GM10248 (cell line): ENCODE results near the gene SPC24.
"Not testable (repeated sequence)": the region's sequence is repeated elsewhere in the genome, so short reads cannot be mapped to it uniquely, and the experiment has no call there.

Experiments
- CTCF ChIA-PET: fragments of 300-600 bp; sonication (Branson Sonifier 250); formaldehyde crosslinking; extraction: SDS; loops from one replicate; lab custom pipeline; 2021; ENCODE audit warnings: antibody characterized with exemption; lab: Yijun Ruan, JAX
- POLR2A ChIA-PET: fragments of 350-650 bp; sonication (Branson Sonifier 250); formaldehyde crosslinking; extraction: SDS; loops from one replicate; lab custom pipeline; 2020; ENCODE audit warnings: antibody characterized with exemption; lab: Yijun Ruan, JAX
- DNase-seq: peaks from one replicate; pipeline ENCODE4 v3.0.0; 2012; ENCODE audit errors: extremely low spot score
- CTCF ChIP-seq: IDR thresholded peaks from 2 replicates; pipeline ENCODE4 v1.5.1; 2012; ENCODE audit warnings: mild to moderate bottlenecking, low read depth; ENCODE audit errors: extremely low read depth, missing control alignments, control extremely low read depth

SPC24 gene

DNA sequence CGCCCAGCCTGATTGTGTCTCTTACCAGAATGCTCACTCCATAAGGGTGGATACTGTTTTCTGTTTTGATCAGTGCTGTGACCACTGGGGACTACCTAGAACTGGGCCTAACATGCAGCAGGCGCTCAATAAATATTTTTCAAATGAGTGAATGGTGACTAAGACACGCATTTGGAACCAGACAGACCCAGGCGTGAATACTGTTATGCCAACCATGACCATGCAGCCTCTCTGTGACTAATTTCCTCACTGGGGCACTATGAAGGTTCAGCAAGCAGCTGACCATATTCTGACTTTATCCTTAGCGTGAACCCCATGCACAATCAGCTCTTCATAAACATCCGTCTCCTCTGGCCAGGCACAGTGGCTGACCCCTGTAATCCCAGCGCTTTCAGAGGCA is 13.0 kb upstream of the SPC24 start:
- ChIA-PET CTCF (interaction anchor here (1.5 to 1.6 kb wide), 3 partner anchors 39 to 75 kb away, joined by 3 to 5 read pairs (median 3); no protein-coding TSS in a partner anchor), POLR2A (no interaction called here)
- no peak for DNase-seq
- TF ChIP-seq CTCF = no peak

DNA sequence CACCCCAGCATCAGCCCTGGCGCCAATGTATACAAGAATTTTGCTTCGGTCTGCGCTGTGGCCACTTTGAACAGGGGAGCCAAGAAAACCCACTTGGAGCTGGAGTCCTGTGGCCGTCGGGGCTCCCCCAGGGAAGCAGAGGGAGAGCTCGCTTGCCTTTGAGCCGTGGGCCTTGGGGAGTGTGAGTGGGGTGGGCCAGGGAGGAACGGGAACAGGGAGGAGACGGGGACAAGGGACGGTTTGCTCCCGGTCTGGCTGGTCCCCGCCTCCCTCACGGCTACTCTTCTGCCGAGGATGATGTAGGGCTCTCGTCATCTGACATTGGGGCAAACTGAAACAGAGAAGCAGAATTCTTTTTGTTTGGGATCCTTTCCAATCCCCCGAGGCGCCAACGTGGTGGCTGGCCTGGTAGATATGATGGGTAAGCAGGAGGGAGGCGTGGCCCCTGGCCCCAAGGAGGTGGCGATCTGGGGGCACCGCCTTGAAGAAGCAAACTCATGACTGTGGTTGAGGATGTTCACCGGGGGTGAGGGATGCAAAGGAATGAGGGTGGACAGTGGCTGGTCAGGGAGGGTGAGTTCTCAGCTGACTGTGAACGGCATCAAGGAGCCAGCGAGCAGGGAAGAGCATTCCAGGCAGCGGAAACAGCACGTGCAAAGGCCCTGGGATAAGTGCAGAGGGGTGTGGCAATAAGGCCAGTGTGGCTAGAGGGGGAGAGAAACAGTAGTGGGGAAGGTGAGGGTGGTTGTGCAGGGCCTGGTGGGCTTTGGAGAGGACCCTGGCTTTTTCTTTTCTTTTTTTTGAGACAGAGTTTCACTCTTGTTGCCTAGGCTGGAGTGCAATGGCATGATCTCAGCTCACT is 10.9 kb upstream of the SPC24 start:
- ChIA-PET POLR2A (no interaction called here), CTCF (no interaction called here)
- no peak for TF ChIP-seq CTCF
- no peak for DNase-seq

- ChIA-PET CTCF (no interaction called here), POLR2A (no interaction called here)
- no peak for TF ChIP-seq CTCF
- no peak for DNase-seq
Observed at GRCh38 chr19:11165486-11166030, 10.0 kb upstream of the SPC24 start.

DNA sequence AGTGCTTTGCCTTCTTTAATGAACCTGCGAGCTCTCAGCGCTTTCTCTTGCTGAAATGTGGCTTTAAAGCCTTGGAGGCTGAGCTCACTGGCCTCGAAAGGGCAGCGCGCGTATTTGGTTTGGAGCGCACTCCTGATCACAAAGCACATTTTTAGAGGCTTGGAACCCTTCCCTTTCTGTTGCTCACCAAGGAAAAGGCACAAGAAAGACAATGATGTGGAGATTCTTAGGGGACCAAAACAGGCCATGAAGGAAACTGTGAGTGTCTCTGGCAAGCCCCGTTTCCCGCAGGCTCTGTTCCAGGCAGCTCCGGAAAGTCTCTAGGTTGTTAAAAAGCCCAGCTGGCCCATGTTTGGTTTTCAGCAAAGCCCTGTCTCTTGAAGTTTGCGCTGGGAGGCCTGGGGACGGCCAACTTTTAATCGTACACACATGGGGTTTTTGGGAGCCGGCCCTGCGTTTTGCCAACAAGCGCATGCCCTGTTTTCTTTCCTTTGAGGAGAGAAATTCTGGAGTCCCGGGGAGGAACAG is 9.4 kb upstream of the SPC24 start:
- TF ChIP-seq CTCF = no peak
- DNase-seq = no peak
- POLR2A ChIA-PET = no interaction called here
- CTCF ChIA-PET = interaction anchor here (0.8 to 1.7 kb wide), 2 partner anchors 13 to 26 kb away, joined by 3 to 5 read pairs; no protein-coding TSS in a partner anchor

- DNase-seq = no peak
- TF ChIP-seq CTCF = no peak
- POLR2A ChIA-PET = no interaction called here
- CTCF ChIA-PET = interaction anchor here (0.8 to 1.7 kb wide), 2 partner anchors 14 to 25 kb away, joined by 3 to 5 read pairs; no protein-coding TSS in a partner anchor
Observed at GRCh38 chr19:11164296-11164695, 8.7 kb upstream of the SPC24 start.

GRCh38 chr19:11160440-11160768 is 4.8 kb upstream of the SPC24 start:
- DNase-seq, POLR2A ChIA-PET, CTCF ChIA-PET: not testable (repeated sequence)
